Measurements from ENCODE around the gene NUP88. TPM values are rescaled to one million over a fixed set of nuclear protein-coding genes. Genes with fewer than 3 reads are reported as not detected.
A peak's percentile ranks its signal among the peaks of the same experiment; 100 is the strongest.
"Not testable (repeated sequence)": the region's sequence is repeated elsewhere in the genome, so short reads cannot be mapped to it uniquely, and the experiment has no call there.

The NUP88 gene
- total RNA-seq, 1 donor from 2014 or later: 168 TPM

- Mint-ChIP-seq H3K4me1 (peaks cover 21% of the 10 kb centered on the region), H3K27me3 (no peaks in the 10 kb centered on the region), H3K27ac (peak overlapping the region; percentile 34), H3K4me3 (no peak overlapping the region), H3K9me3 (no peaks in the 10 kb centered on the region), H3K36me3 (ENCODE audit: low read depth) (peaks cover 81% of the 10 kb centered on the region)
- intact Hi-C loops (cut with micrococcal nuclease): loop anchor here (10.0 kb wide), 2 partner anchors 147 to 187 kb away; partner anchors contain the start of gene RABEP1
- DNase-seq: no peak
Measured at GRCh38 chr17:5431949-5432556, 12.6 kb upstream of the NUP88 start.

- peaks cover 14% of the 10 kb centered on the region for H3K4me1 Mint-ChIP-seq
- H3K36me3 Mint-ChIP-seq (ENCODE audit: low read depth): peaks cover 74% of the 10 kb centered on the region
- not testable (repeated sequence) for DNase-seq, H3K4me3 Mint-ChIP-seq, H3K27me3 Mint-ChIP-seq, H3K9me3 Mint-ChIP-seq, H3K27ac Mint-ChIP-seq
- intact Hi-C loops (cut with micrococcal nuclease): loop anchor here (10.0 kb wide), 2 partner anchors 146 to 186 kb away; partner anchors contain the start of gene RABEP1
Measured at GRCh38 chr17:5431234-5431633, 11.8 kb upstream of the NUP88 start.

GRCh38 chr17:5430413-5430999 lies 11.0 kb upstream of the NUP88 start:
- H3K27me3 Mint-ChIP-seq: no peaks in the 10 kb centered on the region
- H3K9me3 Mint-ChIP-seq: no peaks in the 10 kb centered on the region
- no peak overlapping the region for H3K4me3 Mint-ChIP-seq
- intact Hi-C loops (cut with micrococcal nuclease): loop anchor here (10.0 kb wide), 2 partner anchors 146 to 186 kb away; partner anchors contain the start of gene RABEP1
- DNase-seq: no peak
- peaks cover 10% of the 10 kb centered on the region for H3K4me1 Mint-ChIP-seq
- H3K27ac Mint-ChIP-seq: no peak overlapping the region
- peaks cover 76% of the 10 kb centered on the region for H3K36me3 Mint-ChIP-seq (ENCODE audit: low read depth)

GRCh38 chr17:5429191-5429887 lies 9.9 kb upstream of the NUP88 start:
- H3K36me3 Mint-ChIP-seq (ENCODE audit: low read depth): peaks cover 75% of the 10 kb centered on the region
- no peaks in the 10 kb centered on the region for H3K9me3 Mint-ChIP-seq
- no peak overlapping the region for H3K4me3 Mint-ChIP-seq

GRCh38 chr17:5425826-5426225 lies 6.4 kb upstream of the NUP88 start:
- Mint-ChIP-seq H3K4me1 (peaks cover 22% of the 10 kb centered on the region), H3K4me3 (no peak overlapping the region), H3K36me3 (ENCODE audit: low read depth) (peaks cover 63% of the 10 kb centered on the region), H3K9me3 (no peaks in the 10 kb centered on the region), H3K27me3 (no peaks in the 10 kb centered on the region), H3K27ac (no peak overlapping the region)
- intact Hi-C loops (cut with micrococcal nuclease): no loop called here
- DNase-seq: no peak

More at GRCh38 chr17:5429191-5429887, 9.9 kb upstream of the NUP88 start:
- peak overlapping the region; percentile 1 for H3K27ac Mint-ChIP-seq
- H3K4me1 Mint-ChIP-seq: peaks cover 6% of the 10 kb centered on the region
- no peak for DNase-seq
- H3K27me3 Mint-ChIP-seq: no peaks in the 10 kb centered on the region
- intact Hi-C loops (cut with micrococcal nuclease): no loop called here

GRCh38 chr17:5424909-5425308 lies 5.4 kb upstream of the NUP88 start:
- Mint-ChIP-seq H3K4me1 (peaks cover 26% of the 10 kb centered on the region), H3K27me3 (no peaks in the 10 kb centered on the region), H3K36me3 (ENCODE audit: low read depth) (peaks cover 65% of the 10 kb centered on the region), H3K9me3 (no peaks in the 10 kb centered on the region), H3K27ac (no peak overlapping the region), H3K4me3 (no peak overlapping the region)
- intact Hi-C loops (cut with micrococcal nuclease): loop anchor here (5.0 kb wide), 1 partner anchor 1587 kb away; the partner anchor contains the start of gene RNASEK
- DNase-seq: no peak

- peaks cover 66% of the 10 kb centered on the region for H3K36me3 Mint-ChIP-seq (ENCODE audit: low read depth)
- intact Hi-C loops (cut with micrococcal nuclease): loop anchor here (5.0 kb wide), 1 partner anchor 1590 kb away; the partner anchor contains the start of gene RNASEK
- no peaks in the 10 kb centered on the region for H3K27me3 Mint-ChIP-seq
- H3K9me3 Mint-ChIP-seq: no peaks in the 10 kb centered on the region
- peaks cover 29% of the 10 kb centered on the region for H3K4me1 Mint-ChIP-seq
- no peak overlapping the region for H3K27ac Mint-ChIP-seq
- DNase-seq: no peak
- H3K4me3 Mint-ChIP-seq: no peak overlapping the region
Measured at GRCh38 chr17:5422505-5422904, 3.0 kb upstream of the NUP88 start.

- intact Hi-C loops (cut with micrococcal nuclease): loop anchor here (1.0 to 10.0 kb wide), 6 partner anchors 19 to 1592 kb away; partner anchors contain the start of genes C1QBP, DERL2, DHX33 and MIS12
- Mint-ChIP-seq H3K4me3 (peak within 1 kb of the TSS; percentile 100), H3K4me1 (peaks cover 33% of the 10 kb centered on the region), H3K36me3 (ENCODE audit: low read depth) (peaks cover 63% of the 10 kb centered on the region), H3K9me3 (no peaks in the 10 kb centered on the region), H3K27ac (peak within 1 kb of the TSS; percentile 100), H3K27me3 (no peaks in the 10 kb centered on the region)
- DNase-seq: peak; percentile 96
Measured at GRCh38 chr17:5419959-5420653, 644 bp upstream of the NUP88 start, which contains the start of gene RPAIN. RPAIN (plus strand) TSS chr17:5420182; CDS start chr17:5420211, 29 bp downstream.

GRCh38 chr17:5418858-5419355 lies 555 bp downstream of the NUP88 start:
- Mint-ChIP-seq H3K9me3 (no peaks in the 10 kb centered on the region), H3K4me1 (peaks cover 33% of the 10 kb centered on the region), H3K27me3 (no peaks in the 10 kb centered on the region), H3K4me3 (peak overlapping the region; percentile 100), H3K36me3 (ENCODE audit: low read depth) (peaks cover 60% of the 10 kb centered on the region), H3K27ac (peak overlapping the region; percentile 100)
- intact Hi-C loops (cut with micrococcal nuclease): loop anchor here (1.0 to 10.0 kb wide), 4 partner anchors 20 to 478 kb away; partner anchors contain the start of genes C1QBP, DERL2, MIS12 and RNF167
- peak; percentile 89 for DNase-seq

GRCh38 chr17:5416901-5417300 lies 2.6 kb downstream of the NUP88 start:
- Mint-ChIP-seq H3K36me3 (ENCODE audit: low read depth) (peaks cover 68% of the 10 kb centered on the region), H3K9me3 (no peaks in the 10 kb centered on the region), H3K4me1 (peaks cover 42% of the 10 kb centered on the region), H3K27me3 (no peaks in the 10 kb centered on the region), H3K27ac (peak overlapping the region; percentile 51), H3K4me3 (peak overlapping the region; percentile 70)
- intact Hi-C loops (cut with micrococcal nuclease): loop anchor here (10.0 kb wide), 1 partner anchor 222 kb away; the partner anchor contains the start of gene ZNF594
- DNase-seq: no peak

GRCh38 chr17:5413682-5414081 lies 5.8 kb downstream of the NUP88 start:
- peaks cover 38% of the 10 kb centered on the region for H3K4me1 Mint-ChIP-seq
- H3K27me3 Mint-ChIP-seq: no peaks in the 10 kb centered on the region
- intact Hi-C loops (cut with micrococcal nuclease): loop anchor here (10.0 kb wide), 1 partner anchor 219 kb away; the partner anchor contains the start of gene ZNF594
- H3K36me3 Mint-ChIP-seq (ENCODE audit: low read depth): peaks cover 62% of the 10 kb centered on the region
- no peak overlapping the region for H3K27ac Mint-ChIP-seq
- H3K4me3 Mint-ChIP-seq: no peak overlapping the region
- no peak for DNase-seq
- no peaks in the 10 kb centered on the region for H3K9me3 Mint-ChIP-seq

GRCh38 chr17:5410594-5411272 lies 8.7 kb downstream of the NUP88 start:
- no peak for DNase-seq
- no peaks in the 10 kb centered on the region for H3K27me3 Mint-ChIP-seq
- no peaks in the 10 kb centered on the region for H3K9me3 Mint-ChIP-seq
- peaks cover 28% of the 10 kb centered on the region for H3K4me1 Mint-ChIP-seq
- no peak overlapping the region for H3K27ac Mint-ChIP-seq
- intact Hi-C loops (cut with micrococcal nuclease): loop anchor here (10.0 kb wide), 1 partner anchor 216 kb away; the partner anchor contains the start of gene ZNF594
- H3K36me3 Mint-ChIP-seq (ENCODE audit: low read depth): peaks cover 42% of the 10 kb centered on the region
- no peak overlapping the region for H3K4me3 Mint-ChIP-seq
